SK-N-SH (cell line): ENCODE data around the gene TOMM40L. TPM values are rescaled to one million over a fixed set of nuclear protein-coding genes. Genes with fewer than 3 reads are reported as not detected.
"Not testable (repeated sequence)": the region's sequence is repeated elsewhere in the genome, so short reads cannot be mapped to it uniquely, and the experiment has no call there.

ENCODE experiments used
- CTCF ChIA-PET: fragments of 300-600, 350-600 bp; formaldehyde crosslinking; extraction: SDS; loops from one replicate; lab custom pipeline; 2021; lab: Yijun Ruan, JAX
- POLR2A ChIA-PET: fragments of 350-600 bp; sonication (Branson Sonifier 250); formaldehyde crosslinking; extraction: SDS; loops from one replicate; lab custom pipeline; 2020; ENCODE audit warnings: antibody characterized with exemption, inconsistent platforms; lab: Yijun Ruan, JAX
- DNase-seq: peaks from one replicate; pipeline ENCODE4 v3.0.0; 2012
- H2AFZ ChIP-seq: fragments of 200-600 bp; sonication (generic); 2 replicates; pipeline ENCODE4 v1.8.1; 2016; ENCODE audit warnings: antibody characterized with exemption, mild to moderate bottlenecking, low read depth
- H3F3A ChIP-seq: fragments of 200-600 bp; sonication (generic); replicated peaks from 2 replicates; pipeline ENCODE3; 2016; ENCODE audit warnings: antibody characterized with exemption, mild to moderate bottlenecking; ENCODE audit not compliant: insufficient read depth
- H3K27ac ChIP-seq, 2 experiments: fragments of 200-500 bp in 1 of 2; fragments of 200-600 bp in 1 of 2; sonication (Bioruptor generic) in 1 of 2; sonication (generic), shearing (Covaris generic) in 1 of 2; 2 replicates each; pipeline versions ENCODE4 v1.5.1 to v1.6.1; 2014 to 2016; ENCODE audit warnings: low read depth in 2 of 2, inconsistent platforms in 1 of 2, low read length in 1 of 2, mild to moderate bottlenecking in 1 of 2, mixed read lengths in 1 of 2
- H3K27me3 ChIP-seq: fragments of 200-600 bp; sonication (generic), shearing (Covaris generic); 2 replicates; pipeline ENCODE4 v1.6.1; 2016; ENCODE audit warnings: mixed run types; ENCODE audit not compliant: insufficient read depth
- H3K36me3 ChIP-seq, 2 experiments: fragments of 200-500 bp in 1 of 2; fragments of 200-600 bp in 1 of 2; sonication (Bioruptor generic) in 1 of 2; sonication (generic) in 1 of 2; replicated peaks in 1 of 2; 2 replicates each; pipeline versions ENCODE3 to v1.5.1; 2014 to 2016; ENCODE audit warnings: low read length in 1 of 2, mild to moderate bottlenecking in 1 of 2; ENCODE audit not compliant: insufficient read depth in 2 of 2, control insufficient read depth in 1 of 2
- H3K4me1 ChIP-seq, 2 experiments: fragments of 200-500 bp in 1 of 2; fragments of 200-600 bp in 1 of 2; sonication (Bioruptor generic) in 1 of 2; sonication (generic), shearing (Covaris generic) in 1 of 2; 2 replicates each; pipeline versions ENCODE4 v1.5.1 to v1.6.1; 2014 to 2016; ENCODE audit warnings: low read depth in 1 of 2, low read length in 1 of 2, mixed run types in 1 of 2; ENCODE audit not compliant: insufficient read depth in 2 of 2, control insufficient read depth in 1 of 2
- H3K4me2 ChIP-seq: fragments of 200-600 bp; sonication (generic), shearing (Covaris generic); 2 replicates; pipeline ENCODE4 v1.6.1; 2017; ENCODE audit warnings: mixed run types
- H3K4me3 ChIP-seq, 2 experiments: fragments of 200-500 bp in 1 of 2; fragments of 200-600 bp in 1 of 2; sonication (Bioruptor generic) in 1 of 2; sonication (generic), shearing (Covaris generic) in 1 of 2; 2 replicates each; pipeline versions ENCODE4 v1.5.1 to v1.8.1; 2014 to 2016; ENCODE audit warnings: low read depth in 2 of 2, inconsistent platforms in 1 of 2, low read length in 1 of 2, mild to moderate bottlenecking in 1 of 2, mixed read lengths in 1 of 2, moderate library complexity in 1 of 2
- H3K79me2 ChIP-seq: fragments of 200-600 bp; sonication (generic); 2 replicates; pipeline ENCODE4 v1.8.1; 2017; ENCODE audit warnings: mild to moderate bottlenecking; ENCODE audit not compliant: insufficient read depth
- H3K9ac ChIP-seq: fragments of 200-600 bp; sonication (generic); 2 replicates; pipeline ENCODE4 v1.6.1; 2017; ENCODE audit warnings: mixed run types
- H3K9me2 ChIP-seq: fragments of 200-600 bp; sonication (generic); 2 replicates; pipeline ENCODE4 v1.6.1; 2017; ENCODE audit warnings: mixed run types
- H3K9me3 ChIP-seq: fragments of 200-600 bp; sonication (generic); 2 replicates; pipeline ENCODE4 v1.6.1; 2017; ENCODE audit warnings: mixed run types, mild to moderate bottlenecking, moderate library complexity
- H4K20me1 ChIP-seq: fragments of 200-600 bp; sonication (generic); 2 replicates; pipeline ENCODE4 v1.6.1; 2017; ENCODE audit warnings: mild to moderate bottlenecking, mixed run types; ENCODE audit not compliant: insufficient read depth
- CTCF ChIP-seq: fragments of 200-600 bp; sonication (generic); IDR thresholded peaks from 2 replicates; pipeline ENCODE4 v1.6.1; 2017; ENCODE audit warnings: antibody characterized with exemption, mild to moderate bottlenecking, moderate library complexity
- ELF1 ChIP-seq: IDR thresholded peaks from 2 replicates; pipeline ENCODE4 v1.4.0; 2012
- EP300 ChIP-seq, 2 experiments: IDR thresholded peaks; 2 replicates each; pipeline versions ENCODE4 v1.4.0 to v1.6.1; 2012; ENCODE audit warnings: borderline replicate concordance in 1 of 2, low read depth in 1 of 2, low read length in 1 of 2
- FOSL2 ChIP-seq: IDR thresholded peaks from 2 replicates; pipeline ENCODE4 v1.4.0; 2012; ENCODE audit warnings: low read depth, mild to moderate bottlenecking, moderate library complexity, borderline replicate concordance
- FOXJ3 ChIP-seq: sonication (generic); formaldehyde crosslinking; IDR thresholded peaks from 2 replicates; pipeline ENCODE4 v1.5.1; 2020; ENCODE audit warnings: mild to moderate bottlenecking, missing genetic modification reagents
- FOXM1 ChIP-seq: IDR thresholded peaks from 2 replicates; pipeline ENCODE4 v1.4.0; 2012; ENCODE audit warnings: low read depth, mild to moderate bottlenecking
- GABPA ChIP-seq: IDR thresholded peaks from 2 replicates; pipeline ENCODE4 v1.4.0; 2012; ENCODE audit warnings: low read depth, mild to moderate bottlenecking
- IRF3 ChIP-seq: fragments of 150-350 bp; IDR thresholded peaks from 2 replicates; pipeline ENCODE4 v1.6.1; 2016; ENCODE audit warnings: mild to moderate bottlenecking, low read depth, low read length
- MAX ChIP-seq: IDR thresholded peaks from 2 replicates; pipeline ENCODE4 v1.4.0; 2012; ENCODE audit warnings: low read depth
- NRF1 ChIP-seq: IDR thresholded peaks from 2 replicates; pipeline ENCODE4 v1.6.1; 2012; ENCODE audit warnings: low read depth, mild to moderate bottlenecking, low read length
- RAD21 ChIP-seq: IDR thresholded peaks from 2 replicates; pipeline ENCODE4 v1.6.1; 2012; ENCODE audit warnings: mild to moderate bottlenecking, low read length
- RCOR1 ChIP-seq: fragments of 150-350 bp; IDR thresholded peaks from 2 replicates; pipeline ENCODE4 v1.6.1; 2017; ENCODE audit warnings: antibody characterized with exemption, low read length
- RFX5 ChIP-seq: IDR thresholded peaks from 2 replicates; pipeline ENCODE4 v1.6.1; 2012; ENCODE audit warnings: mild to moderate bottlenecking, improper control_type of control experiment, low read length
- RXRA ChIP-seq: IDR thresholded peaks from 2 replicates; pipeline ENCODE4 v1.4.0; 2012; ENCODE audit warnings: low read depth, mild to moderate bottlenecking, borderline replicate concordance
- SIN3A ChIP-seq: IDR thresholded peaks from 2 replicates; pipeline ENCODE4 v1.6.1; 2012; ENCODE audit warnings: low read depth, mild to moderate bottlenecking, low read length, moderate library complexity, borderline replicate concordance
- SMC3 ChIP-seq: IDR thresholded peaks from 2 replicates; pipeline ENCODE4 v1.6.1; 2012; ENCODE audit warnings: low read depth, low read length, improper control_type of control experiment
- USF2 ChIP-seq: fragments of 150-350 bp; IDR thresholded peaks from 2 replicates; pipeline ENCODE4 v1.6.1; 2017; ENCODE audit warnings: antibody characterized with exemption, low read length, low read depth, borderline replicate concordance
- WGBS: methylation state at CpG from one replicate; pipeline ENCODE4 v1.1.6; 2017; ENCODE audit warnings: low lambda C conversion rate; 5-methylcytosine and 5-hydroxymethylcytosine counted together
- polyA plus RNA-seq, 3 experiments: library from polyadenylated mRNA; depleted of rRNA; stranded (reverse); fragments of >200 nt; gene quantifications; 2 replicates each; pipeline ENCODE4 v1.2.3, GENCODE V29; 2012

TOMM40L gene
- polyA plus RNA-seq, 1 of the 3 experiments (the other 2 are of a cell fraction): 9.7 TPM

GRCh38 chr1:161251579-161251978 is 25.7 kb downstream of the TOMM40L start:
- ChIA-PET POLR2A (no interaction called here), CTCF (interaction anchor here (3.9 kb wide), 1 partner anchor 23 kb away, joined by 19 read pairs; no protein-coding TSS in a partner anchor)
- WGBS: 81% methylated on average over 8 of the region's 8 CpGs
- H3K9me3 ChIP-seq: 0 out of 2 replicates have a peak, but pooled peaks cover under 1% of the 10 kb centered on the region
- no peaks in the 10 kb centered on the region for H3K36me3 ChIP-seq
- no peak overlapping the region for H2AFZ ChIP-seq
- TF ChIP-seq SIN3A: no peak
- TF ChIP-seq RCOR1: no peak
- no peak for TF ChIP-seq GABPA
- no peak for TF ChIP-seq FOXJ3
- no peak for TF ChIP-seq RXRA
- no peak for TF ChIP-seq RAD21
- TF ChIP-seq EP300 (IDR thresholded peaks at IDR 0.05; ENCODE audit: borderline replicate concordance in 1 of 2, low read depth in 1 of 2, low read length in 1 of 2): no peak
- no peak for TF ChIP-seq USF2
- no peak for TF ChIP-seq IRF3
- TF ChIP-seq FOSL2: no peak
- TF ChIP-seq FOXM1: no peak
- TF ChIP-seq SMC3: no peak
- no peak for TF ChIP-seq RFX5
- TF ChIP-seq ELF1: no peak
- no peak for TF ChIP-seq NRF1
- no peak for TF ChIP-seq CTCF
- TF ChIP-seq MAX: no peak
- H3K4me2 ChIP-seq: no peak overlapping the region
- H4K20me1 ChIP-seq: no peaks in the 10 kb centered on the region
- H3K4me3 ChIP-seq: no peak overlapping the region
- no peaks in the 10 kb centered on the region for H3F3A ChIP-seq
- no peaks in the 10 kb centered on the region for H3K4me1 ChIP-seq
- H3K79me2 ChIP-seq: no peaks in the 10 kb centered on the region
- no peak overlapping the region for H3K27ac ChIP-seq
- no peak for DNase-seq
- H3K9me2 ChIP-seq: no peaks in the 10 kb centered on the region
- H3K9ac ChIP-seq: no peak overlapping the region
- H3K27me3 ChIP-seq: peaks cover 9% of the 10 kb centered on the region; the same call in 1 of the 2 replicates

GRCh38 chr1:161255302-161255701 is 29.4 kb downstream of the TOMM40L start:
- 7% methylated on average over 5 of the region's 5 CpGs for WGBS
- H3K36me3 ChIP-seq, DNase-seq, H3K4me1 ChIP-seq, H3F3A ChIP-seq, CTCF ChIA-PET, H2AFZ ChIP-seq, H3K9me2 ChIP-seq, H3K4me2 ChIP-seq, POLR2A ChIA-PET, H3K27ac ChIP-seq, H3K9ac ChIP-seq, H3K79me2 ChIP-seq, H3K9me3 ChIP-seq, H4K20me1 ChIP-seq, H3K4me3 ChIP-seq: not testable (repeated sequence)
- H3K27me3 ChIP-seq: peaks cover 29% of the 10 kb centered on the region

- 37% methylated on average over 4 of the region's 4 CpGs for WGBS
- H4K20me1 ChIP-seq, DNase-seq, H3K9me3 ChIP-seq, H3K4me3 ChIP-seq, H3K36me3 ChIP-seq, H3K4me1 ChIP-seq, H3K9ac ChIP-seq, H3K9me2 ChIP-seq, CTCF ChIA-PET, POLR2A ChIA-PET, H3K79me2 ChIP-seq, H3F3A ChIP-seq, H2AFZ ChIP-seq, H3K4me2 ChIP-seq, H3K27ac ChIP-seq: not testable (repeated sequence)
- H3K27me3 ChIP-seq: peaks cover 35% of the 10 kb centered on the region
These were observed 30.2 kb downstream of the TOMM40L start for GRCh38 chr1:161255955-161256520.
